ENCODE data around the gene RPP30.
"Not testable (repeated sequence)": the region's sequence is repeated elsewhere in the genome, so short reads cannot be mapped to it uniquely, and the experiment has no call there.

Gene RPP30

DNA sequence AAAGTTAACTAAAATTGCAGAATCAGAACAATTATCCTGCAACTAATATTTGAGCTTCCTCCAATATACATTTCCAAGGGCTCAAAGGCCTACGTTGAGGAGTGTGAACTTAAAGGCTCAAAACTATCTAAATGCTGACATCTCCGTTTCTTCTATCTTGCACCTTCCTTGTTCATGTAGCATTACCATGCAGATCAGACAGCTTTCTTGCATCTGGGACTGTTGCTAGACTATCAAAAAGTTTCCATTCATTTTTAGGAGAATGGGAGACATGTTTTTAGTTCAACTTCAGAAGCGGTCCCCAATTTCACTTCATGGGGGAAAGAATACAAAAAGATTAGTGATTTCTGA is 46.2 kb downstream of the RPP30 start:
- DNase-seq: no peak

DNA sequence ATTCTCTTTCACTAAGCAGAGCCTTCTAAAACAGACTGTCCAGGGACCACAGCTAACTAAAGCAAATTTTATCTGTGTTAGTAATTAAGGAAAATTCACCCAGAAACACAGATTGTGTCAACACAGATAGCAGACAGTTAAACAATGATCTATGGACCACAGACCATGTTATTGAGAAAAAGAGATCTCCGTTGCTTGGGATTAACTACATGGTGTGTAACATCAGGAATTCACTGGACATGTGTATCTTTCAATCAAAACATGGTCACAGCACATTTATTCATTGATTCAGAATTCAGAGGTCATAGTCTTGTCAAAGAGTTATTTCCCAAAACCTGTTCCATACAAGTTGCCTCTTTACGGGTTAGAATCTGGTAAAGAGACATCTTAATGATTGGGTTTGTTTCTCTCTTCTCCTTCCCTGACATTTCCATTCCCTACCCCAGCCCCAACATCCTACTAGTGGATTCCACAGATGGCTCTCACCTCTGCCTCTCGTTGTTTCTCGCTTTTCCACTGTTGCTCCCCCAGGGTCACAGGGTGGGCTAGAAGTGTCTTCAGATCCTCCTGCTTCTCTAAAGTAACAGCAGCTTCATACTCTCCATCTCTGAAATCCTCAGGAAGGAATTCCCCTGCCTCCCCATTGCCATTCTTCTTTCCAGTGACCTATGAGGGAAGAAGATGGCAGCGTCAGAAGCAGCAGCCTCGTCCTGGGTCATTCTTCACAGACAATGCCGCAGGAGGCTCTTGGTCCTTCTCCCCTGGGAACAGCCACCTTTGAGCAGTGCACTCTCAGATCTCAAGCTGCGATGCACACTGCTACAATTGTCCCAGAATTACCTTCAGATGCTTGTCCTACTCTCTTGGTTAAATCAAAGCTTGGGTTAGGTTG is 48.2 kb downstream of the RPP30 start:
- DNase-seq: no peak

DNA sequence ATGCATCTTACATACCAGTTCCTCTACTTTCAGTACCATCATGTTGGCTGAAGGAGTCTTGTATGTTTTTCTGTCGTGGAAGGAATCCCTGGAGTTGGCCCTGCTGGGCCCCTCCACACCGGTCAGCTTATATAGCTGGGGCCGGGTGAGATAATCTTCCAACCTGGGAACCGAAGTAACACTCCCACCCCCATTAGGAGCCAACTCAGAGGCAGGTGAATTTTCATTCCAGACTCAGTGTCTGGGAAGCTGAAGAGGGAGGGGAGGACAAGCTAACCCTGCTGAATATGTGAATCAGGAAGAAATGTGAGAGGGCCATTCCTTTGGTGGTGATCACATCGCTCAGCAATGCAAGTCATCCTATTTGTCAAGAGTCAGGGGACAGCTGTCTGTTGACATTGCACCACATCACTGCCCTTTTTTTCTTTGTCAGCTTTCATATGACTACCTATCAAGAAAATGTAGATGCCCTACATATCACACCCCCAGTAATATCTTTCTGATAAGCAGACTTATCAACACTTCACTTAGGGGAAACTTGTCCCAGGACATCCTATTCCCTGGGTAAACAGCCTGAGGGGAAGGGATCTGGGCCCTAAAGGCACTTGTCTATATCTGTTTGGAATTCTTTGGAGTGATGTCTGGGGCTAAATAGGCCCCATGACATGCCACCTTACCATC is 49.4 kb downstream of the RPP30 start, which contains the start of gene ANKRD1:
TSS of gene ANKRD1 (minus strand) at position 102 of the 681 bp plus-strand sequence. CDS start at position 42, 60 bp downstream.
- peak; percentile 17 for DNase-seq

DNA sequence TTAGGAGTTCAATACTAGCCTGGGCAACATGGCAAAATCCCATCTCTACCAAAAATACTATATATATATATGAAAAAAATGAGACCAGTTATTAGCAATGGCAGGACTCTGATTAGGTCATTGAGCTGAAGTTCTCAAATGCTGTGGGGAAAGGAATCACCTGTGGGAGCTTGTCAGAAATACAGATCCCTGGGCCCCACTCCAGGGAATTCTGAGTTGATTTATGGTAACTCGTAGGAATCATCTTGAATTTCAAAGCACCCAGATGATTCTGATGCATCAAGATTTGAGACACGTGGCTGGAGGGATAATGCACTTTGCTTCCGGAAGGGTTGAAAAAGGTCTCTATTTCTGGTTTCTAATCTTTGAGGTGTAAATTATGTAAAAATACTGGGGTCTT is 50.1 kb downstream of the RPP30 start:
- no peak for DNase-seq

DNA sequence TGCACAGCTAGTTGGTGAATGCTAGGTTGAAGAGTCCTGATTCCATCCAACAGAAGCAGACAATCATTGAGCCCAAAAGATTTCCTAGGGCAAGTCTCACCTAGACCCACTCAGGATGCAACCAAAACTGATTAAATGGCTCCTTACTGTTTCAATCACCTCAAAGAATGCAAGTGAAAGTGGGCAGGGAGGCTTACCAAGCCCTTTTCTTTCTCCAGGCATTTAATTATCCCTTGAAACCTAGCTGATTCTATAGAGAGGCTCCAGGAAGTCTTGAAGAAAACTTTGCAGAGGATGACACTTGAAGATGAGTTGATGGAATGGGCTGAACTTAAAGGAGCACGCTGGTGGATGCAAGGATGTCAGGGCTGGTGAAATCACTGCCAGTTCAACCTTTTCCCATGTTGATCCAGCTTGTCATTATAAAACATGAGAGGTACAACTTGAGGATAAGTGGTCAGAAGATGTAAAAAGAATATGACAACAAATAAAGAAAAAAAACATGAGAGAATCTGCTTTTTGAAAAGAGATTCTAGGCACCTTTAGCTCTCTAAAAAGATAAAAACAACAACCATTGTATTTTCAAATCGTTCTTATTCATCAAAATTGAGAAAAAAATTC is 51.4 kb downstream of the RPP30 start:
- no peak for DNase-seq

DNA sequence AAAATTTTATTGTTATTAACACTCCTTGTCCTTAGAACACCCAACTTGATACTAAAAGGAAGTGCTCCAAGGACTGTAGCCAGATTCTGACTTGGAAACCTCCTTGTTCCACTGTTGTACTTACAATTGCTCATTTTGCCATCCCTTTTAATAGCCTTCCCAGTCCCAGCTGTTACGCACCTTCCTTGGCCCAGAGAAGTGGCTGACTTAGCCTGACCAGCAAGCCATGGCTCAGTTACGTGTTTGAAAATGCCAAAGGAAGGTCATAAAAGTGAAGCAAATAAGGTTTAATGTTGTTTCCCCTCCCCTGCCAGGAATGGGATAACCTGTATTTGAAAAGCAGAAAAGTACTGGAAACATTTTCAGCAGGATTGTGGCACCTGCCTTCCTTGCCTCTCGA is 52.8 kb downstream of the RPP30 start:
- DNase-seq: no peak

DNA sequence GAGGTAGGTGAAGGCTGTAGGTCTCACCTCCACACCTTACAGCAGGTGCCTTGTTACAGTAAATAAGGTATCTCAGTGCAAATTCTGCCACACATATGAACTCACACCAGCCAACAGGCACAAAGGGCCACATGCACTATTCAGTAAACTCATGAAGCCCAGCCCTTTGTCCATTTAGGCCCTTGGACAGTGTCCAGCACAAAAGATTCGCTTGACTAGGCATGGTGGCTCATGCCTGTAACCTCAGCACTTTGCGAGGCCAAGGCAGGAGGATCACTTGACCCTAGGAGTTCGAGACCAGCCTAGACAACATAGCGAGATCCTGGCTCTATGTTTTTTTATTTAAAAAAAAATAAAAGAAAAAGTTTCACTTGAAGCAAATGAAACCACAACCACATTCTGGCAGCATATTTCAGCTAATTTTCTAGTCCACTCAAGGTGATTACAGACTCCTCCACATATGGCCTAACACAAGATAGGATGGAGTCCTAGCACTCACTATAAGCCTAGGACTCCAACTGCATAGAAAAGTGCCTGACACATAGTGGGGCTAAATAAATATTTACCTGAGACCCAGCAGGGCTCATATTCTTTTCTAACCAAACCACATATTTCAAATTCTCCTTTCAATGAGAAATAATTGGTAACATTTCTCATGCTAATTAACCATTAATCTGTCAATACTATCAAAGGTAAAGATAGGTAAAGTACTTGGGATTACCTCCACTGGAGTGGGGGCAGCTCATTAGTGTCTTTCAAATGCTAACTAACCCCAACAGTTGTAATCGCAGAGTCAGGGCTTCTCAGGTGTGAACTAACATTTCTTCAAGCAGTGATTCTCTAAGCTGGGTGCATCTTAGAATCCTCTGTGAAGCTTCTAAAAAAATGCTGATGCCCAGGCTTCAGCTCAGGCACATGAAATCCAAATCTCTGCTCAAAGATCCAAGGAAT is 53.6 kb downstream of the RPP30 start:
- no peak for DNase-seq

DNA sequence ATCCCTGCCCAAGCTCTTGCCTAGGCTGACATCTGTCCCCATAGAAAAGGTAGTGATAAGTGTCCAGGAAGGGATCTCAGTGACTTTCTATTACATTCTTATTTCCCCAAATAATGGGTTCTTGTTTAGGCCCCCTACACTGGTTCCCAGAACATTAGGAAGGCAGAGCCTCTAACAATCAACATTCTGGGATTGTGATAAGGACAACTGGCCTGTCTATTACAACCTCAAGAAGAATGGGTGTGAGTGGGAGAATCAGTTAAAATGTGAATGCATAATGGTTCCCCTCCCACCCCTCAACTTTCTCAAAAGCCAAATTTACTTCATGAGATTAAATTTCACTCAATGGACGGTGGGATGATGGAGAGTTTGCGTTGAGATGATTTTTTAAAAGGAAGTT is 55.5 kb downstream of the RPP30 start:
- DNase-seq: no peak

DNA sequence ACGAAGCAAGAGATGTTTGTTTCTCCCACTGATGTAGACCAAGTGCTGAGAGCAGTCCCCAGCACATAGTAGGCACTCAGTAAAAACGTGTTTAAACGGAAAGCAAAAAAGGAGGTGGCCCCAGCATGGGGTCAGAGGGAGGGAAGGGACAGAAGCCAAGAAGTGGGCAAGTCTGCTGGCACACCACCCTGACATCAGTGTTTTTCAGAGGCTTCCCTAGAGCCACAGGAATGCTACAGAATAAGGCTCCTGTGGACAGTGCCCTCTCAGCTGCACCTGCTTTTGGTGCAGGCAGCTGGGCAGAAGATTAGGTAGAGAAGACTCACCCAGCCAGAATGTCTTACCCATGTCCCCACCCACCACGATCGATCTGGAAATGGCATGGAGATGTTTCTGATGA is 57.4 kb downstream of the RPP30 start:
- no peak for DNase-seq

DNA sequence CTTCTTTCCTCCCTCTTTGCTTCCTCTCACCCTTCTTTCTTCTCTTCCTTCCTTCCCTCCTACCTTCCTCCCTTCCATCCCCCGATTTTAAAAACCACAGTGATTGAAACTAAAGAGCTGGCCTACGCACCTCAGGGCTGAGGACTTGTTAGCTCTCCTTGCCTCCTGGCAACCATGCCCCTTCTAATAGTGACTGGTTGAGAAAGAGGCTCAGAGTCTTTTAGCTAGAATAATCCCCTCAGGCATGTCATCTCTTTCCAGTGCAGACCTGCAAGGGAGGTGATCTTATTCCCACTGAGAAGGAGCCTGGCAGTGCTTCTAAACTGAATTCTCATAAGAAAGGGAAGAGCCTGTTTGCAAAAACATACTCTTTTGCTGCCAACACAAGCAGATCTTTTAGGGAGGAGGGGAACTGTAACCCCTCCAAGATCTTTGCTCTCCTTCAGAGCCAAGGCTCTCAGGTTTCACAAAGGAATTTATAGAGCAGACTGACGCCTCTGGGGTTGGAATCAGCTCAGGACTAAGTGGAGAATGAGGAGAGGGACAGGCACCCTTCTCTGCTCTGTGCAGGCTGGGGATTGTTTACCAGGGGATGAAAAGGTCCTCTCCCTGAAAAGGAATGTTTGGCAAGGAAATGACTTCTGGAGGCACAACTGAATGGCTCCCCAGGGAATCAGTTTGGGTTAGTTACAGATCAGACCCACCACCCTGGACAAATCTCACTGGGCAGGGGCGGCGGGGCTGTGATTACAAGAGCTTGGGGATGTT is 58.5 kb downstream of the RPP30 start:
- DNase-seq: no peak

DNA sequence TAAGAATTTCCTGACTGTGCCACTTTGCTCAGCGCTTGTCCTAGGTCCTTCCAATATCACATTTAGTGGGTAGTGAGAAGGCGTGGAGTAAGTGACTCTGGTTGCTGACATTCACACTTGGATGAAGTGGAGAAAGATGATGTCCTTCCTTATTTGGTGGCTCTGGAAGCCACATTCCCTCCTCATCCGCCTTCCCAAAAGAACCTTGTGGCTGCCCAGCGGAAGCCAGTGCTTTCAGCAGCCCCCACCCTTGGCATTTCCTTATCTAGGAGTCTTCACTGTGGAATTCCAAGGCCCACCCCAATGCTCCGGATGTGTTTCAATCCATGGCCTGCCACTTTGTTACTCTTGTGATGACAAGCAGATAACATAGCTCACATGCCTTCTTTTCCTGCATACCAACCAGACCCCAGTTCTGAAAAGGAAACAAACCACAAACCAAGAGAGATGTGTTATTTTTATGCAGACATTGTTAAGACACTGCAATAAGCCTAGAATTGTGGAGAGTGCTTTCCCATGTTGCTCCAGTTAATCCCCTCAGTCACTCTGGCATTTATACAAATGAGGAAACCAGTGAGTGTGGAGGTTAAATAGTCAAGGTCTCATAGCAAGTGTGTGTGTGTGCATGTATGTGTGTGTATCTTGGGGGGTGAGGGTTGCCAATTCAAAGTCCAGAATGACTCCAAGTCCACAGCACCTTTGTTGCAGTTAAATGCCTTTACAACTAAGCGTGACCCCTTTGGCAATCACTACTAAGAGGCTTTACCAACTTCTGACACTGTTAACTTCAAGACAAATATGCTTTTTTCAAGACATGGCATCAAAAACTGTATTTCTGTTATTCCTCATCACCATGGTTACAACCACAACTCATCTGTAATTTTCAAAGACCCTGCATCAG is 59.4 kb downstream of the RPP30 start:
- peak; percentile 40 for DNase-seq

DNA sequence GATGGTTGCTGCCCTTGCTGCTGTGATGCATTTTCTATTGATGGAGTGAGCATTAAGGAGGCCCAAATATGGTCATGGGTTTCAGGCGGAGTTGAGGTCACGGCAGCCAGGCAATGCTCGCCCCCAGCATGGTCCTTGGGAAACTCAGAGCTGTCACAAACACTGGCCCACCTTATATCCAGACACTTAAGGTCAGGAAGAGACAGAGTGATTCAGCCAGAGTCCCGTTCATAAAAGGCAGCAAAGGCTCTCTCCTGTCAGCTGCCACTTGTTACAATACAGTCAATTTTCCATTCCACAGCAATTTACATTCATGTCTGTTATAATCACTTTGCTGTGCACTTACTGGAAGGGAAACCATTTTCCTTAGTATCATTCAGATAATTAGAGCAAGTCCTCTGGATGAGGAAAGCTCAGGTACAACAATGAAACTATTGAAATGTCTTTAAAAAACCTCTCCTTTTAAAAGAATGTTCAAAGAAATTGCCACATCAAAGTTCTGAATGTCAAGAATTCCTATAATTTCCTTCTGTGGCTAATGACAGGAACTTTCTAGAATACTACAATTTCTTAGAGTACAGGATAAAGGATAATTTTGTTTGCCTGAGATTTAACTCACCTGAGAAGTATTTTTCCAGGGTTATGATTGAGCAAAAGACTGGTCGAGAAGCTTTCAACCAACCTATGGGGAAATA is 64.0 kb downstream of the RPP30 start:
- DNase-seq: no peak

DNA sequence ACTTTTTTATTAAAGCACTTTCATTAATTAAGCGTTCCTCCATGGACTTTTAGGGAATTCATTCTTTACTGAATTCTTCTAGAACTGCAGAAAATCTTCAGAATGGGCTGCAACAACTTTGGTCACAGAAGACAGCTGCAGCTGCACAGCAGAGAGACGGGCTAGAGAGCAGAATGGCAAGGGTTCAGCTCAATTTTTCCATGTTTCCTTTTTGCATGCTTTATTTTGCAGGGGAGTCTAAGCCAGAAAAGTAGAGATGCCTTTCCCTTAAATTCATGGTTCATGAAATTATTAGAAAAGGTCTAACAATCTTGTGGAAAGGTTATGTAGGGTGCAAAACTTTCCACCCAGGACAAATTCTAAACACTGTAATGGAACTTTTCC is 64.5 kb downstream of the RPP30 start:
- no peak for DNase-seq

DNA sequence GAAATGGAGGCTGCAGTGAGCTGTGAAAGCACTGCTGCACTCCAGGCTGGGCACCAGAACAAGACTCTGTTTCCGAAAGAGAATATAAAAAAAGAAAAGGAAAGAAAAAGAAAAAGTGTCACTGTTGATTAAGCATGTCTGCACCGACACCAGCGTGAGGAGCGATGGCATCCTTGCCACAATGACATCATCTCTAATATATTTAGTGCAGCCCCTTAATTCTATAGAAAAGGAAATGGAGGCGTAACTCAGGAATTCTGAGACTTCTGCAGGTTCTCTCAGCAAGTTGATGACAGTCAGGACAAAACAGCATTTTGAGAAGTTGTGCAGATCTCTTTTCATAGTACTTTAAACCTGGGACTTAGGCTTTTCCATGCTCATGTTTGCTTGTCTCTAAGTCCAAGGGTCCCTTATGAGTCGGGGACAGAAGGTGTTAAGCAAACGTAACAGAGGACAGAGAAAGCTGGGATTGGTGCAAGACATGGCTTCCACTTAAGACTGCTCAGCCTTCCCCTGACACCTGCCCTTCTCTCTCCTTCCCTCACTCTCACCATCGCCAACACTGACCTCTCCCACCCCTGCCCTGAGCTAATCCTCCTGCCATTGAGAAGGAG is 66.0 kb downstream of the RPP30 start:
- DNase-seq: no peak

DNA sequence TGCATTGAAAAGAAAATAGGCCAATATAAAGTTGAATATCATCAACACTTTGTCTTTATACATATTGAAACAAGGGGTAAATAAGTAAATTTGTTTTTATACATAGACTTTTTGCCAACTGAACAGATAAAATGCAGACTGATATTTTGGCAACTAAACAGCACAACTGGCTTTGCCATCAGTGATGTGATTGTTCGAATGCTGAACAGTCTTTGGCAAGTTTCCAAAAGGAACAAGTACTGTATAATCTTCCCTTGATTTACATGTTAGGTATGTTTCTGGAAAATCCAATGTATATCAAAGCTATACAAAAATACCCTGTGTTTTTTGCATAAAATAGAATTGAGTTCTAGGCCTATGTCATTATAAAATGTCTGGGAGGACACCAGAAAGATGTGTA is 67.3 kb downstream of the RPP30 start:
- no peak for DNase-seq

DNA sequence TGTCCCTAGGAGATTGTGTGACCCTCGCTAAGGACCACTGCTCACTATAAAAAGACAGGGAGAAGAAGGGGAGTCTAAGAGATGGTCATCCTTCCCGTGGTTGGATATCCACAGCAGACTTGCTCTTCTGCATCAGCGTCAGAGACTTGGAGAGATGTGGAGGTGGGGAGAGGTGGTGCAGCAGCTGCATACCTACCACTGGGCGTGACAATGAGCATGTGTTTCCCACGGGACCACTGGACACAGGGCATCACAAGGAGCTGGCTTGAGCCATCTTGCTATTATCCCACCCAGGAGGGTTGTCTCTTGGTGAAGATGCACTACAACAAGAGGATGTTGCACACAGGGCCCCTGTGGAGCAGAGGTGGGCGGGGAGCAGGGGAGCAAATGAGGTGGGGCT is 67.9 kb downstream of the RPP30 start:
- DNase-seq: no peak

DNA sequence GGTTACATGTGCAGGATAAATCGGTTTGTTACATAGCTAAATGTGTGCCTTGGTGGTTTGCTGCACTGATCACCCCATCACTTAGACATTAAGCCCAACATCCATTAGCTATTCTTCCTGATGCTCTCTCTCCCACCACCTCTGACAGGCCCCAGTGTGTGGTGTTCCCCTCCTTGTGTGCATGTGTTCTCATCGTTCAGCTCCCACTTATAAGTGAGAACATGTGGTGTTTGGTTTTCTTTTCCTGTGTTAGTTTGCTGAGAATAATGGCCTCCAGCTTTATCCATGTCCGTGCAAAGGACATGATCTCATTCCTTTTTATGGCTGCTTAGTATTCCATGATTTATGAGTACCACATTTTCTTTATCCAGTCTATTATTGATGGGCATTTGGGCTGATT is 71.2 kb downstream of the RPP30 start:
- DNase-seq: not testable (repeated sequence)

DNA sequence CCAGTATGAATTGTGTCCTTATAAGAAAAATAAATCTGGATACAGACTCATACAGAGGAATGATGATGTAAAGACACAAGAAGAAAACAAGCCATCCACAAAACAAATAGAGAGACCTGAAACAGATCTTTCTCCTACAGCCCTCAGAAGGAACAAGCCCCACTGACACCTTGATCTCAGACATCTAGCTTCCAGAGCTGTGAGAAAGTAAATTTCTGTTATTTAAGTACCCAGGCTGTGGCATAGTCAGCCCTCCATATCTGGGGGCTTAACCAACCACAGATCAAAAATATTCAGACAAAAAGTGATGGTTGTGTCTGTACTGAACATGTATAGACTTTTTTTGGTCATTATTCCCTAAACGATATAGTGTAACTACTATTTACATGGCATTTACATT is 73.0 kb downstream of the RPP30 start:
- DNase-seq: no peak

DNA sequence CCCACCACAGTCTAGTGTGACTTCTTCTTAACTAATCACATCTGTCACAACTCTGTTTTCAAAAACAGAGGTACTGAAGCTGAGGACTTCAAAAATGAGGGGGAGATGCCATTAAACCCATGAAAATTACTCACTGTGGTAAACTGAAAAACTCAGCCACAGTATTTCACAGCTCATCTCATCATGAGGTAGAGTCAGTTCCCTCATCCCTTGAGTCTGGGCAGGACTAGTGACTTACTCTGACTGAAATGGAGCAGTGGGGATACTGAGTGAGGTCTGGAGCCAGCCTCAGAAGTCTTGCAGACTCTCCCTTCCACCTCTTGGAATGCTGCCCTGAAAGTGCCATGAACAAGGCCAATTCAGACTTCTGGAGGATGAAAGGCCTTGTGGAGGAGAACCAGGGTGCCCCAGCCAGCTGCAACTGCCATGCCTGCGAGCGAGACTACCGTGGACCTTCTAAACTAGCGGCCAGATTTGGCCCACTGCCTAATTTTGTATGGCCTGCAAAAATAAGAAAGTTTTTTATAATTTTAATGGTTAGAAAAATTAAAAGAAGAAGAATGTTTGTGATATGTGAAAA is 73.8 kb downstream of the RPP30 start:
- DNase-seq: no peak
